DOHH2 (cell line): ENCODE measurements around the gene ADARB1.
"Not testable (repeated sequence)": the region's sequence is repeated elsewhere in the genome, so short reads cannot be mapped to it uniquely, and the experiment has no call there.

Source experiments
- H3F3A ChIP-seq: fragments of 200-600 bp; sonication (generic), shearing (Covaris generic); 2 replicates; pipeline ENCODE4 v1.6.0; 2016; ENCODE audit warnings: antibody characterized with exemption, mild to moderate bottlenecking; ENCODE audit not compliant: control insufficient read depth, insufficient read depth
- H3K27ac ChIP-seq: fragments of 200-600 bp; sonication (generic); 2 replicates; pipeline ENCODE4 v1.5.1; 2014; ENCODE audit warnings: low read depth, mild to moderate bottlenecking, low read length, moderate library complexity
- H3K27me3 ChIP-seq: fragments of 200-600 bp; sonication (generic); 2 replicates; pipeline ENCODE4 v1.6.1; 2014; ENCODE audit warnings: mild to moderate bottlenecking, low read length, mixed read lengths; ENCODE audit not compliant: control insufficient read depth
- H3K36me3 ChIP-seq: fragments of 200-600 bp; sonication (generic); 2 replicates; pipeline ENCODE4 v1.6.1; 2014; ENCODE audit warnings: mild to moderate bottlenecking, low read length, moderate library complexity, mixed read lengths; ENCODE audit not compliant: control insufficient read depth
- H3K4me1 ChIP-seq: fragments of 200-600 bp; sonication (generic); 2 replicates; pipeline ENCODE4 v1.6.1; 2014; ENCODE audit warnings: mild to moderate bottlenecking, low read length, mixed read lengths; ENCODE audit not compliant: control insufficient read depth
- H3K4me2 ChIP-seq: fragments of 200-600 bp; sonication (generic); 2 replicates; pipeline ENCODE4 v1.6.0; 2014; ENCODE audit warnings: mild to moderate bottlenecking, low read length, moderate library complexity
- H3K4me3 ChIP-seq: fragments of 200-600 bp; sonication (generic); 2 replicates; pipeline ENCODE4 v1.5.1; 2014; ENCODE audit warnings: mild to moderate bottlenecking, low read length, mixed read lengths
- H3K79me2 ChIP-seq: fragments of 200-600 bp; sonication (generic); 2 replicates; pipeline ENCODE4 v1.6.1; 2014; ENCODE audit warnings: mild to moderate bottlenecking, low read length, mixed read lengths; ENCODE audit not compliant: control insufficient read depth
- H3K9me2 ChIP-seq: fragments of 200-600 bp; sonication (generic); replicated peaks from 2 replicates; pipeline ENCODE4 v1.6.1; 2014; ENCODE audit warnings: mild to moderate bottlenecking, low read length, mixed read lengths; ENCODE audit not compliant: control insufficient read depth
- H3K9me3 ChIP-seq: fragments of 200-600 bp; sonication (generic); 2 replicates; pipeline ENCODE4 v1.6.1; 2014; ENCODE audit warnings: antibody characterized with exemption, low read length, mixed read lengths; ENCODE audit not compliant: control insufficient read depth, insufficient read depth
- H4K20me1 ChIP-seq: fragments of 200-600 bp; sonication (generic); 2 replicates; pipeline ENCODE4 v1.6.0; 2014; ENCODE audit warnings: low read depth, mild to moderate bottlenecking, antibody characterized with exemption, low read length, moderate library complexity; ENCODE audit not compliant: control insufficient read depth, insufficient read depth
- CTCF ChIP-seq: fragments of 200-600 bp; sonication (generic); IDR thresholded peaks from one replicate; pipeline ENCODE4 v1.5.1; 2014; ENCODE audit warnings: antibody characterized with exemption, mild to moderate bottlenecking, low read depth, low read length; ENCODE audit not compliant: poor library complexity, severe bottlenecking
- EZH2phosphoT487 ChIP-seq: fragments of 200-600 bp; sonication (generic); IDR thresholded peaks from 2 replicates; pipeline ENCODE4 v1.6.1; 2017; ENCODE audit warnings: borderline replicate concordance, mild to moderate bottlenecking, antibody characterized with exemption, low read length, moderate library complexity, mixed read lengths

Gene ADARB1

DNA sequence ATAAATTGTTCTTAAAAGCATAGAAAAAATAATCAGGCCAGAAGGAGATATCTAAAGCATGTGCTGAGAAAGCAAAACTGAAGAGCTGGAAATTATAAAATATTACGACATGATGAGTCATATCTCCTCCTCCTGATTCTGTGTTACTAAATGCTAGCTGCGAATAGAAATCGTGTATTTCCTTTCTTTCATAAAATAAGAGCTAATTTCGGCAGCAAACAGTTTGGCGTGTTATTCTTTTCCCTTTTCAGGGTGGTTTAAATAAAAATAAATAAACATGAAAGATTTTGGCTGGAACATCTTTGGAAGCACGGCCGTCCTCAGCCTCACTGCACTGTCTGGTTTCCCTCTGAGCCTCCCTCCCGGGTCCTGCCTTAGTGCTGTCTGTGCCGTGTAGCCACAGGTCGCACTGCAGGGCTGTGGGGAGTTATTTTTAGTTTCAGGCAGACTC, 56.0 kb downstream of the ADARB1 start:
- Histone ChIP-seq H3K79me2 (no peaks in the 10 kb centered on the region), H3K9me3 (no peaks in the 10 kb centered on the region), H3F3A (no peaks in the 10 kb centered on the region), H4K20me1 (0 out of 2 replicates have a peak, but pooled peaks cover 2% of the 10 kb centered on the region), H3K4me1 (peaks cover 2% of the 10 kb centered on the region), H3K36me3 (no peaks in the 10 kb centered on the region), H3K4me2 (no peak overlapping the region), H3K27me3 (peaks cover 69% of the 10 kb centered on the region), H3K9me2 (no peaks in the 10 kb centered on the region), H3K4me3 (no peak overlapping the region), H3K27ac (no peak overlapping the region)
- no peak for TF ChIP-seq EZH2phosphoT487
- TF ChIP-seq CTCF = no peak

- Histone ChIP-seq H3K79me2 (no peaks in the 10 kb centered on the region), H3K9me2 (no peaks in the 10 kb centered on the region), H3K4me1 (no peaks in the 10 kb centered on the region), H3K4me3 (no peak overlapping the region), H3K9me3 (no peaks in the 10 kb centered on the region), H3K27ac (no peak overlapping the region), H3F3A (no peaks in the 10 kb centered on the region), H4K20me1 (0 out of 2 replicates have a peak, but pooled peaks cover 2% of the 10 kb centered on the region), H3K36me3 (no peaks in the 10 kb centered on the region), H3K27me3 (peaks cover 57% of the 10 kb centered on the region), H3K4me2 (no peak overlapping the region)
- TF ChIP-seq CTCF = no peak
- no peak for TF ChIP-seq EZH2phosphoT487
Observed at GRCh38 chr21:45131537-45131999, 57.2 kb downstream of the ADARB1 start.

GRCh38 chr21:45132841-45133573, 58.6 kb downstream of the ADARB1 start:
- Histone ChIP-seq H3F3A (no peaks in the 10 kb centered on the region), H3K9me2 (no peaks in the 10 kb centered on the region), H3K4me3 (no peak overlapping the region), H3K27ac (no peak overlapping the region), H3K27me3 (peaks cover 47% of the 10 kb centered on the region), H3K4me2 (no peak overlapping the region), H3K79me2 (no peaks in the 10 kb centered on the region), H3K4me1 (no peaks in the 10 kb centered on the region), H3K36me3 (no peaks in the 10 kb centered on the region), H3K9me3 (no peaks in the 10 kb centered on the region), H4K20me1 (0 out of 2 replicates have a peak, but pooled peaks cover 2% of the 10 kb centered on the region)
- TF ChIP-seq CTCF (no peak), EZH2phosphoT487 (no peak)

- not testable (repeated sequence) for H3K79me2 ChIP-seq, H3K4me2 ChIP-seq, H3K27ac ChIP-seq, H4K20me1 ChIP-seq, H3K9me3 ChIP-seq, H3K4me3 ChIP-seq, H3K36me3 ChIP-seq, H3K9me2 ChIP-seq, H3F3A ChIP-seq, H3K4me1 ChIP-seq
- peaks cover 45% of the 10 kb centered on the region for H3K27me3 ChIP-seq
Observed at GRCh38 chr21:45133574-45134278, 59.3 kb downstream of the ADARB1 start.
